ENCODE measurements around the gene ZNF641. TPM values are rescaled to one million over a fixed set of nuclear protein-coding genes. Genes with fewer than 3 reads are reported as not detected.
A peak's percentile ranks its signal among the peaks of the same experiment; 100 is the strongest.

The ZNF641 gene
- total RNA-seq, 1 donor: 16.8 TPM

DNA sequence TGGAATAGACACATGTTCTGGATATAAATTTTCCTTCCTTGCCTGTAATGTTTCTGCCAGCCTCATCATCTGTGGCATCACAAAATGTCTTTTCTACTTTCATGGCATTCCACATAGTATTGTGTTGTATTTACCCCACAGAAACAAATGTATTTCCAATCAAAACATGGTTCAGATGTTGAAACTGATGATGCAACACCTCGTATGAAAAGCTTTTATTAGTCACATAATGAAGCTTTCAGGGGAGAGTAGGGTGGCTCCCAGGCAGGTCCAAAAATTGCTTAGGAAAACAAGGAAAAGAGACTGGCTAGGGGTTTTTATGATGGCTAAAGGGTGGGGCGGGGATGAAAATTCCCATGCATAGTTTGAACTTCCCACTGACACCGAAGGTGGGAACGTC is 29.1 kb upstream of the ZNF641 start:
- TF ChIP-seq, protein P1, sequence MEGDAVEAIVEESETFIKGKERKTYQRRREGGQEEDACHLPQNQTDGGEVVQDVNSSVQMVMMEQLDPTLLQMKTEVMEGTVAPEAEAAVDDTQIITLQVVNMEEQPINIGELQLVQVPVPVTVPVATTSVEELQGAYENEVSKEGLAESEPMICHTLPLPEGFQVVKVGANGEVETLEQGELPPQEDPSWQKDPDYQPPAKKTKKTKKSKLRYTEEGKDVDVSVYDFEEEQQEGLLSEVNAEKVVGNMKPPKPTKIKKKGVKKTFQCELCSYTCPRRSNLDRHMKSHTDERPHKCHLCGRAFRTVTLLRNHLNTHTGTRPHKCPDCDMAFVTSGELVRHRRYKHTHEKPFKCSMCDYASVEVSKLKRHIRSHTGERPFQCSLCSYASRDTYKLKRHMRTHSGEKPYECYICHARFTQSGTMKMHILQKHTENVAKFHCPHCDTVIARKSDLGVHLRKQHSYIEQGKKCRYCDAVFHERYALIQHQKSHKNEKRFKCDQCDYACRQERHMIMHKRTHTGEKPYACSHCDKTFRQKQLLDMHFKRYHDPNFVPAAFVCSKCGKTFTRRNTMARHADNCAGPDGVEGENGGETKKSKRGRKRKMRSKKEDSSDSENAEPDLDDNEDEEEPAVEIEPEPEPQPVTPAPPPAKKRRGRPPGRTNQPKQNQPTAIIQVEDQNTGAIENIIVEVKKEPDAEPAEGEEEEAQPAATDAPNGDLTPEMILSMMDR (IDR thresholded peaks at IDR 0.05; ENCODE audit: insufficient read depth, low read depth, low read length): no peak
- H3K4me3 ChIP-seq (ENCODE audit: low read depth, low read length): no peak overlapping the region
- peak; percentile 19 for DNase-seq (ENCODE audit: low read depth)

GRCh38 chr12:48377646-48378045 is 26.9 kb upstream of the ZNF641 start:
- no peak overlapping the region for H3K4me3 ChIP-seq (ENCODE audit: low read depth, low read length)
- no peak for DNase-seq (ENCODE audit: low read depth)
- TF ChIP-seq, protein P1 (IDR thresholded peaks at IDR 0.05; ENCODE audit: insufficient read depth, low read depth, low read length): no peak

DNA sequence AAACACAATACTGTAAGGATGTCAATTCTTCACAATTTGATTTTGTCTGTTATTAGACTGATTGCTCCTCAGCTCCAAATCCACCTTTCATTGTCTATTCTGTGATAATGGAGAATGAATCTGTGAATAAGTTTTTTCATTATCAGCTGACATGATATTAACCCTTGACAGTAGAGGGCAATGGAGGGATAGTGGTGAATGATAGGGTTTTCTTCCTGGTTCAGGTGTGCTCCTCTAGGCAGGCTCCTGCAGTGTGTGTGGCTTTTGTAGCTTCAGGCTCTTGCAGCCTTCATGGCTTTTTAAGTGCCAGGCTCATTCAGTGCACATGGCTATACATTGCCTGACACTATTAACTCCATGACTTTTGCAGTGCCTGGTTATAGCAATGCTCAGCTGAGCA is 23.4 kb upstream of the ZNF641 start:
- DNase-seq (ENCODE audit: low read depth): no peak
- TF ChIP-seq, protein P1 (IDR thresholded peaks at IDR 0.05; ENCODE audit: insufficient read depth, low read depth, low read length): no peak
- H3K4me3 ChIP-seq (ENCODE audit: low read depth, low read length): no peak overlapping the region

GRCh38 chr12:48366131-48366530 is 15.4 kb upstream of the ZNF641 start:
- TF ChIP-seq, protein P1 (IDR thresholded peaks at IDR 0.05; ENCODE audit: insufficient read depth, low read depth, low read length): no peak
- no peak for DNase-seq (ENCODE audit: low read depth)
- no peak overlapping the region for H3K4me3 ChIP-seq (ENCODE audit: low read depth, low read length)

DNA sequence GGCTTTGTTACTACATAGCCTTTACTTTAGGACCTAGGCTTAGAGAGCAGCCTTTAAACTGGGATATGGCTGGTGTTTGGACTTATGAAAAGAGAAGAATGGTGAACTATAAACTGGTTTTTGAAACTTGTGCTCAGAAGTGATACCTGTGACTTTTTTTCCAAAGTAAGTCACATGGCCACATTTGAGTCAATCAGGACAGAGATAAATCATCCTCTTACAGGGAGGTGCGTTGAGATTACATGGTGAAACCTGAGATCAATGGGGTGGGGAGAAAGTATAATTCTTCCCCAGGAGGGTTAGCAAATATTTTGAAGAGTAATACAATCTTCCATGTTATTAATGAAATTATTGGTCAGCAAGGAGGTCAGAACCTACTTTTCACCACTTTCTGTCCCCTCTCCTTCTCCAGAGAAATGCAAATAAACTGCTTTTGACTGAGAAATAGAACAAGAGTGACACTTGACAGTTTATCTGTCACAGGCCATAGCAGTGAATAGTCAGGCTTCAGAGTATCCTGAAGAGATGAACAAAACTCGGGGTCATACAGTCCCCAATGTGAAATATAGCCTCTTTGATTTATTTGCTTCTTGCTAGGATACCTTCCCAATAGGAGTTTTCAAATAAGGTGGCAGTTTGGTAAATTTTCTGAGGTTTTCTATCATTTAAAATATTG is 11.1 kb upstream of the ZNF641 start:
- DNase-seq (ENCODE audit: low read depth): no peak
- TF ChIP-seq, protein P1 (IDR thresholded peaks at IDR 0.05; ENCODE audit: insufficient read depth, low read depth, low read length): no peak
- no peak overlapping the region for H3K4me3 ChIP-seq (ENCODE audit: low read depth, low read length)

DNA sequence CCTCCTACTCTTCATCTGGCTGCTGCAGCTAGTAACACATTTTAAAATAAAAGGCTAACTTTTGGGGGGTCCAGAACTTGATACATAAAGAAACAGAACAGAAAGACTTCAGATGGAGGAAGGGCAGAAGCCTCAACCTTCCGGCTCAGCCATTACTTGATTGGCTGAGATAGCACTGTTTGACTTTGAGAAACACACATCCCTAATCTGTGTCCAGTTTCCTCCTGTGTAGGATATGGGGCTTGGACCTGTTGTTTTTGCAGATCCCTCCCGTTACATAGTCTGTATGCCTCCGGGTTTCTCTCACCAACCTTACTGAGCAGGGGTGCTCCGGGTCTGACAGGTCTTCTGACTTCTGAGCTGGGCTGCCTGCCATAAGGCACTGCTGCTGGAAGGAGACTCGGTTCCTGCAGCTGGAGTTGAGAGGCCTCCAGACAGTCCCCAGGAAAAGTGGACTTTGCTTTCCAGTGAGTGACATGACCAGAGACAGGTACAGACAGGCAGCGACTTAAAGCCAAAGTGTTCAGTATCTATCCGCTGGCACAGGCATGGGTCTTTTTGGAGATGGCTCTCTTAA is 8.3 kb upstream of the ZNF641 start:
- H3K4me3 ChIP-seq (ENCODE audit: low read depth, low read length): no peak overlapping the region
- DNase-seq (ENCODE audit: low read depth): no peak
- TF ChIP-seq, protein P1 (IDR thresholded peaks at IDR 0.05; ENCODE audit: insufficient read depth, low read depth, low read length): no peak
